Hepatocyte (in vitro differentiated cells): ENCODE results near the gene CRX.
A peak's percentile ranks its signal among the peaks of the same experiment; 100 is the strongest.

Experiments used
- CTCF ChIP-seq: fragments of 200-600 bp; sonication (generic); IDR thresholded peaks from 2 replicates; pipeline ENCODE4 v1.5.1; 2016; ENCODE audit warnings: antibody characterized with exemption, mild to moderate bottlenecking; ENCODE audit not compliant: poor library complexity
- EZH2 ChIP-seq: fragments of 200-600 bp; sonication (generic); IDR thresholded peaks from 2 replicates; pipeline ENCODE4 v1.6.1; 2016; ENCODE audit warnings: antibody characterized with exemption, mild to moderate bottlenecking, borderline replicate concordance

GRCh38 chr19:47848823-47849473 is 27.2 kb downstream of the CRX start:
- TF ChIP-seq EZH2 (no peak), CTCF (peak; percentile 58)
